ENCODE measurements around the gene DEPDC1B.
"Not testable (repeated sequence)": the region's sequence is repeated elsewhere in the genome, so short reads cannot be mapped to it uniquely, and the experiment has no call there.

Gene DEPDC1B

GRCh38 chr5:60639544-60639943 lies 60.4 kb downstream of the DEPDC1B start:
- no peak for FAIRE-seq

- FAIRE-seq, result peak; percentile 47
Observed at GRCh38 chr5:60638300-60638699, 61.7 kb downstream of the DEPDC1B start.

DNA sequence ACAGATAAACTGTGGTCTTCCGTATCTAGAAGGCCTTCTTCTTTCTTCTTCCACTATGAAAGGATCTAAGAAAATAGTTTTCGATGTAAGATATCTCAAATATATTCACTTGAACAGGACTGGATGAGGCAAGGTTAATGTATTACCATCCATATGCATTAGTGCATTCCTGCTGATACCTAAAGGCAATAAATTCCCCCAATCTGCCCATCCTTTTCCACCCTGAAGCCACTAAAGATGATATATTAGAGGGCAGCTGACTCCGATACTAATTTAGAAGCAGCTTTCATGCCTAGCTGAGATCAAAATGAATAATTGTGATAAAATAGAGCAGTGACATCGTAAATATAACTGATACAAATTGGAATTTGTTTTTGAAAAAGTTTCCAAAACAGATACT lies 63.3 kb downstream of the DEPDC1B start:
- no peak for FAIRE-seq

DNA sequence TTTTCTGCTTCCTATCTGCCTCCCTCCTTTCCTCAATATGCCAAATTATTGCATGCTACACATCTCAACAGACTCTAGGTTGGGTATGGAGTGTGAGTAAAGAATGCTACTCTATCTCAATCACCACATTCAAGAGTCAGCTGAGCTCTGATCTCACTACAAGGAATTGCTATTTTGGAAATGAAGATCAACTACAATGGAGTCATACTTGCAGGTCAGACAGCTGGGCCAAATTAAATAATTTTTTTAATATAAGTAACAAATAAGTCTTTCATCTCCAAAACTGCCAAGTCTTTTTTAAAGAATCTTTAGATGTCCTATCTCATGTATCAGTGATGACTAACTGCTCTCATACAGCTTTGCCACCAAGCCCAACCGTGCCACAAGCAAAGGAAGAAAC lies 64.0 kb downstream of the DEPDC1B start:
- no peak for FAIRE-seq

GRCh38 chr5:60634051-60634450 lies 65.9 kb downstream of the DEPDC1B start:
- no peak for FAIRE-seq

DNA sequence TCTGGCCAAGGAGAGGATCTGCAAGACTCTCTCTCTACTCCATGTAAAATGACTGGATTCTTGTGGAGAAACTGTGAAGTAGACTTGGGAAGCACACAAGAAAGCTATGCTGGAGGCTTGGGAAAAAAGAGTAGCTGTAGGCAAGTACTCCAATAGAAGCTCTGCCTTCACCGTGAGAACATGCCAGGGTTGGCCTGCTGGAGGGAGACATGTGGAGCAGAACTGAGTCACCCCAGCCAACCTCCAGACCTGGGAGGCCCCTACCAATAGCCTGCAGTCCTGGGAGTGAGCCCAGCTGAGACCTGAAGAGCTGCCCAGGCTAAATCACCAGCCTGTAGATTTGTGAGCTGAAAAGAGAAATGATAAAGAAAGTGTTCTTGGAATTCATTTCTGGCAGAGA lies 66.6 kb downstream of the DEPDC1B start:
- no peak for FAIRE-seq

- FAIRE-seq, result no peak
Observed at GRCh38 chr5:60632153-60632552, 67.8 kb downstream of the DEPDC1B start.

- no peak for FAIRE-seq
Observed at GRCh38 chr5:60630836-60631235, 69.1 kb downstream of the DEPDC1B start.

- FAIRE-seq, result no peak
Observed at GRCh38 chr5:60630179-60630578, 69.8 kb downstream of the DEPDC1B start.

DNA sequence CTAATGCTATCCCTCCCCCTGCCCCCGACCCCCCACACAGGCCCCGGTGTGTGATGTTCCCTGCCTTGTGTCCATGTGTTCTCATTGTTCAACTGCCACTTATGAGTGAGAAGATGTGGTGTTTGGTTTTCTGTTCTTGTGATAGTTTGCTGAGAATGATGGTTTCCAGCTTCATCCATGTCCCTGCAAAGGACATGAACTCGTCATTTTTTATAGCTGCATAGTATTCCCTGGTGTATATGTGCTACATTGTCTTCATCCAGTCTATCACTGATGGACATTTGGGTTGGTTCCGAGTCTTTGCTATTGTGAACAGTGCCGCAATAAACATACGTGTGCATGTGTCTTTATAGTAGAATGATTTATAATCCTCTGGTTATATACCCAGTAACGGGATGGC lies 75.1 kb downstream of the DEPDC1B start:
- FAIRE-seq, result not testable (repeated sequence)

DNA sequence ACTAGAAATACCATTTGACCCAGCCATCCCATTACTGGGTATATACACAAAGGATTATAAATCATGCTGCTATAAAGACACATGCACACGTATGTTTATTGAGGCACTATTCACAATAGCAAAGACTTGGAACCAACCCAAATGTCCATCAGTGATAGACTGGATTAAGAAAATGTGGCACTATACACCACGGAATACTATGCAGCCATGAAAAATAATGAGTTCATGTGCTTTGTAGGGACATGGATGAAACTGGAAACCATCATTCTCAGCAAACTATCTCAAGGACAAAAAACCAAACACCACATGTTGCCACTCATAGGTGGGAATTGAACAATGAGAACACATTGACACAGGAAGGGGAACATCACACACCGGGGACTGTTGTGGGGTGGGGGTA lies 79.2 kb downstream of the DEPDC1B start:
- FAIRE-seq, result not testable (repeated sequence)

- FAIRE-seq, result no peak
Observed at GRCh38 chr5:60613826-60614225, 86.1 kb downstream of the DEPDC1B start.

DNA sequence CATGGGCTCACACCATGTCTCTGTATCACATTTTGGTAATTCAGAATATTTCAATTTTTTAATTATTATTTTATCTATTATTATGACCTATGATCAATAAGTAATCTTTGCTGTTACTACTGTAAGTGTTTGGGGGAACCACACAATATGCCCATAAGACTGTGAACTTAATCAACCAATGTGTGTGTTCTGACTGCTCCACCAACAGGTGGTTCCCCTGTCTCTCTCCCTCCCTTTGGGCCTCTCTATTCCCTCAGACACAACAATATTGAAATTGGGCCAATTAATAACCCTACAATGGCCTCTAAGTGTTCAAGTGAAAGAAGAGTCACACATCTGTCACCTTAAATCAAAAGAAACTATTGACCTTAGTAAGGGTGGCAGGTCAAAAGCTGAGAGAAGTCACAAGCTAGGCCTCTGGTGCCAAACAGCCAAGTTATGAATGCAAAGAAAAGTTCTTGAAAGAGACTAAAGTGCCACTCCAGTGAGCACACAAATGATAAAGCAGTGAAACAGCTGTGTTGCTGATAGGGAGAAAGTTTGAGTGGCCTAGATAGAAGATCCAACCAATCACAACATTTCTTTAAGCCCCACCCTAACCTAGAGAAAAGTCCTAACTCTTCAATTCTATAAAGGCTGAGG lies 88.7 kb downstream of the DEPDC1B start:
- no peak for FAIRE-seq

DNA sequence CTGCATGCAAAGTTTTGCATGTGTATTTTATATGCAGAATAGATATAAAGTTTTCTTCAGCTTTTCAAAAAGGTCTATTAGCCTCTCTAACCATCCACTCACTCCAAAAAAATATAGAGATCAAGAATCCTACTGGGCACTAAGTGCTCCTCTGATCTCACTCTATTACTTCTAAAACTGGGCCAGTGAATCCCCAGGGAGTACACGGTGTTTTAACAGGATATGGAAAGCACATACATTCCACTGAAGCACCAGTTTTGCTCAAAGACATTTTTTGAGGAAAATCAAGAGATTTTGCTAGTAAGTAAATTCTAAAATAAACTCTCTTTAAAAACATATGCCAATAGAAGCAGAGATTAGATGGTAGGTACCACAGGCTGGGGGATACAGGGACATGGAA lies 95.2 kb downstream of the DEPDC1B start:
- no peak for FAIRE-seq

- no peak for FAIRE-seq
Observed at GRCh38 chr5:60598424-60598823, 101.5 kb downstream of the DEPDC1B start.

DNA sequence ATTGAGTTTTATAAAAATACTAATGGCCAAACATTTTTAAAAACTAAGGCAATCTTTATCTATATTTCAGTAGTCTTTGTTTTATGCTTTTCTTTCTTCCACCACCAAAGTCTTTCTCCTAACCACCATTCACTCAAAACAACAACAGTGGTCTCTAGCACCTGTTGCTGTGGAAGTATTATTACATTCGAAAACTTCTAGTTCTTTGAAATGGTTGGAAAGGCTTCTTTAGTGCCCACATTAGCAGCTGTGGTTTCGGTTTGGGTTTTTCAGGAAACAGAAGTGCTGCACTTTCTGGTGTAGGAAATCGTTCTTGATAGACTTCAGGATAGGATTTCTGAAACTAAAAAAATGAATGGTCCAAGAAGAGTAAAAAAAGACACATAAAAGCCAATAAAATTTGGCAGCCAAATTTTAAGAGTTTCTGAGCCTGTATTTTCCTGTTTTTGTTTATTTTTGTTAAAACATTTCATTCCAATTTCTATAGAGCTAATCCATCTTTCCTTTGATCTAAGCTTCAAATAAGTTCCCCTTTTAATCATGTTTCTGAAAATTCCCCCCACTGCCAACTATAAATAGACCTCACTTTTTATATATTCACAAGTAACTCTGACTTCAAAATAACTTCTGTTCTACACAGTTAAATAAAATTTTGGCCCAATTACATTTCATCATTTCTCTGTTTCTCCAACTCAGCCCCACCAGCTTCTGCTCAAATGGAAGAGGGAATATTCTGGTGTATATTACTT lies 102.2 kb downstream of the DEPDC1B start:
- peak; percentile 51 for FAIRE-seq

- FAIRE-seq, result no peak
Observed at GRCh38 chr5:60594715-60595477, 105.1 kb downstream of the DEPDC1B start.

- FAIRE-seq, result no peak
Observed at GRCh38 chr5:60590172-60590571, 109.8 kb downstream of the DEPDC1B start.

DNA sequence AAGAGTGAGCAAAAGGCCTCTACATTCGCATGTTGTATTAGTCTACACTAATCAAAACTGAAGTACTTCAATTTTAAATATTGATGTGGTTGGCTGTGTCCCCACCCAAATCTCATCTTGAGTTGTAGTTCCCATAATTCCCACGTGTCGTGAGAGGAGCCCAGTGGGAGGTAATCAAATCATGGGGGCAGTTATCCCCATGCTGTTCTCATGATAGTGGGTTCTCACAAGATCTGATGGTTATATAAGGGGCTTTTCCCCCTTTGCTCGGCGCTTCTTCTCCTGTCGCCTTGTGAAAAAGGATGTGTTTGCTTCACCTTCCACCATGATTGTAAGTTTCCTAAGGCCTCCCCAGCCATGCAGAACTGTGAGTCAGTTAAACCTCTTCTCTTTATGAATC lies 112.7 kb downstream of the DEPDC1B start:
- FAIRE-seq, result not testable (repeated sequence)

DNA sequence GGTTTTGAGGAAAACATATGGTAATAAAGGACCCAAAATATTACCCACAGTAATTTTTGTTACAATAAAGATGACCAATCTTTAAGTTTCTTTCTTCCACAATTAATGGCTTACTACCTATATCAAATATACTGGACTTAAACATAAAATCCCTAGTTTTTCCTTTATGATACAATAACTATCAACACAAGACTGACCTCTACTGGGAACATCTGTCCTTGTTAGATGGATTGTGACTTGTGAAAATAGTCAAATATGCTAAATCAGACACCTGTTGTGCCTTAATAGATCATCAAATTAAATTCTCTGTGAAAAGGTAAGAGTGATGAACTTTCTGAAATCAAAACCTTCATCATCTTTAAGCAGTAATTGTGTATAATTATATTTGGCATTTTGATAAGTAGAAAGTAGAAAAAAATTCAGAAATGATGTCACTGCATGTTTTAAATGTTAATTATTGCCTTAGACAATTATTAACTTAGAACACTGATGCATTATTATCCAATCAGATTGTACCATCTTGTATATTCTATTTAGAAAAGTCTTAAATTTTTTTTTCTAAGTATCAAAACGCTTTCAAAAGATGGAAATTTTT lies 113.6 kb downstream of the DEPDC1B start:
- peak; percentile 85 for FAIRE-seq

GRCh38 chr5:60585618-60586017 lies 114.3 kb downstream of the DEPDC1B start:
- no peak for FAIRE-seq

DNA sequence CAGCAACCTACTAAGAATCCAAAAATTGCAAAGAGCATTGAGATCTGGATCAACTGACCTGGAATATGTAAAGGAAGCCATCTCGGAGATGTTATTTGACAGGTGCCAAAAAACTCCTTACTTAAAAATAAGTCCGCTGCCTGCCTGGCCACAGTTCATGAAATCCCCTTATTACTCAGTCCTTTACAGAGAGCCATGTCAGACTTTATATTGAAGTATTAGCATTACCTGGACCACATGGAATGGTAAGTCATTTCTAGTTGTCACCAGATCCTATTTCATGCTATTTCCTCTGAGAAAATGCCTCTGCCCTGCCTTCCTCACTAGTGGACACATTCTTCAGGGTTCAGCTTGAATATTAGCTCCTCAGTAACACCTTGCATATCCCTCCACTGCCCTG lies 115.7 kb downstream of the DEPDC1B start:
- FAIRE-seq, result no peak

DNA sequence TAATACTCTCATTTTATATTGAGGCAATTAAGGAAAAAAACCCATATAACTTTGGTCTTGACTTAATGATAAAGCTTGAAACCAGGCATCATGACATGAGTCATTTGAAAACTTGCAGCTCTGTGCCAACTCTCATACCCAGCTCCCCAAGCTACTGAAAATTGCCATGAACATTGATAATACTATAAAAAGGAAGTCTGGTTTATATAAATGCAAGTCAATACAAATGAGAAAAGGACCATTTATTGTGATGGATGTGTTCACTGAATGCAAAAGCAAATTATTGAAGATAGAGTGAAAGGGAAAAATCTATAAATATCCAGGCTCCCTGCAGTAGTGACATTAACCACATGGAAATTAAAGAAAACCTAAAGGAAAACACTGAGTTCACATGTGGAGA lies 116.3 kb downstream of the DEPDC1B start:
- no peak for FAIRE-seq

All from colon (tissue), 2 donors.